ENCODE results near the gene IQGAP1.
"Not testable (repeated sequence)": the region's sequence is repeated elsewhere in the genome, so short reads cannot be mapped to it uniquely, and the experiment has no call there.

Gene IQGAP1

GRCh38 chr15:90407871-90408317 lies 19.9 kb downstream of the IQGAP1 start:
- DNase-seq (ENCODE audit: low spot score) (no peak), FAIRE-seq (no peak)

GRCh38 chr15:90408657-90409056 lies 20.6 kb downstream of the IQGAP1 start:
- DNase-seq (ENCODE audit: low spot score) (no peak), FAIRE-seq (no peak)

GRCh38 chr15:90409587-90409986 lies 21.5 kb downstream of the IQGAP1 start:
- not testable (repeated sequence) for DNase-seq (ENCODE audit: low spot score); FAIRE-seq

- DNase-seq (ENCODE audit: low spot score); FAIRE-seq: not testable (repeated sequence)
These were observed 22.3 kb downstream of the IQGAP1 start for GRCh38 chr15:90410316-90410715.

GRCh38 chr15:90411176-90411575 lies 23.1 kb downstream of the IQGAP1 start:
- DNase-seq (ENCODE audit: low spot score) (no peak), FAIRE-seq (no peak)

- FAIRE-seq (no peak), DNase-seq (ENCODE audit: low spot score) (peak; percentile 24)
These were observed 24.5 kb downstream of the IQGAP1 start for GRCh38 chr15:90412356-90413194.

- no peak for FAIRE-seq
- DNase-seq (ENCODE audit: low spot score): peak; percentile 20
These were observed 25.7 kb downstream of the IQGAP1 start for GRCh38 chr15:90413411-90414379.

GRCh38 chr15:90414408-90415028 lies 26.5 kb downstream of the IQGAP1 start:
- FAIRE-seq (no peak), DNase-seq (ENCODE audit: low spot score) (peak; percentile 54)

GRCh38 chr15:90416052-90416451 lies 28.0 kb downstream of the IQGAP1 start:
- not testable (repeated sequence) for FAIRE-seq; DNase-seq (ENCODE audit: low spot score)

- FAIRE-seq (no peak), DNase-seq (ENCODE audit: low spot score) (no peak)
These were observed 30.6 kb downstream of the IQGAP1 start for GRCh38 chr15:90418627-90419026.

GRCh38 chr15:90419206-90419605 lies 31.2 kb downstream of the IQGAP1 start:
- no peak for DNase-seq (ENCODE audit: low spot score)
- no peak for FAIRE-seq

GRCh38 chr15:90419738-90420406 lies 31.8 kb downstream of the IQGAP1 start:
- FAIRE-seq: no peak
- DNase-seq (ENCODE audit: low spot score): peak; percentile 54

GRCh38 chr15:90420451-90420850 lies 32.4 kb downstream of the IQGAP1 start:
- FAIRE-seq (no peak), DNase-seq (ENCODE audit: low spot score) (no peak)

GRCh38 chr15:90421527-90421926 lies 33.5 kb downstream of the IQGAP1 start:
- no peak for FAIRE-seq
- DNase-seq (ENCODE audit: low spot score): no peak

- FAIRE-seq (no peak), DNase-seq (ENCODE audit: low spot score) (no peak)
These were observed 34.0 kb downstream of the IQGAP1 start for GRCh38 chr15:90422043-90422442.

- no peak for DNase-seq (ENCODE audit: low spot score)
- no peak for FAIRE-seq
These were observed 34.9 kb downstream of the IQGAP1 start for GRCh38 chr15:90422936-90423335.

GRCh38 chr15:90423801-90424319 lies 35.8 kb downstream of the IQGAP1 start:
- FAIRE-seq (no peak), DNase-seq (ENCODE audit: low spot score) (no peak)

- FAIRE-seq: no peak
- no peak for DNase-seq (ENCODE audit: low spot score)
These were observed 37.8 kb downstream of the IQGAP1 start for GRCh38 chr15:90425726-90426346.

- DNase-seq (ENCODE audit: low spot score): no peak
- FAIRE-seq: no peak
These were observed 39.1 kb downstream of the IQGAP1 start for GRCh38 chr15:90427185-90427584.

- FAIRE-seq (no peak), DNase-seq (ENCODE audit: low spot score) (no peak)
These were observed 44.2 kb downstream of the IQGAP1 start for GRCh38 chr15:90432253-90432652.
